ENCODE results near the gene ARL9.

The ARL9 gene

DNA sequence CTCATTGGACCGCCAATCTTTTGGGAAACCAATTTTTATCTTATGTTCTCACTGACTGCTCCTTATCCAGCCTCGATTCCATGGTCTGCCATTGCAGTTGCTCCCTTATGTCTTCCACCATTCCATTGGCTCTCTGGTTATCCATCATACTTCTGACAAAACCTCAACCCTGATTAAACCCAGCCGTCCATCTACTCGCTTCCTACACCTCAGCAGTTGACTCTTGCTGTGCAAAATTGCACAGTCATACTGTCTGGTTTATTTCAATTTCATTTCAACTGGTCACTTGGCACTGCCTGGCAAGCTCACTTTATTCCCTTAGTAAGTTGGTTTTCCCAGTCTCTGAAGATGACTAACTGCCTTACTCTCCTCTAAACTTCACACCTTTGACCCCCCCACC is 26.2 kb downstream of the ARL9 start:
- DNase-seq (ENCODE audit: low spot score), result peak; percentile 66

DNA sequence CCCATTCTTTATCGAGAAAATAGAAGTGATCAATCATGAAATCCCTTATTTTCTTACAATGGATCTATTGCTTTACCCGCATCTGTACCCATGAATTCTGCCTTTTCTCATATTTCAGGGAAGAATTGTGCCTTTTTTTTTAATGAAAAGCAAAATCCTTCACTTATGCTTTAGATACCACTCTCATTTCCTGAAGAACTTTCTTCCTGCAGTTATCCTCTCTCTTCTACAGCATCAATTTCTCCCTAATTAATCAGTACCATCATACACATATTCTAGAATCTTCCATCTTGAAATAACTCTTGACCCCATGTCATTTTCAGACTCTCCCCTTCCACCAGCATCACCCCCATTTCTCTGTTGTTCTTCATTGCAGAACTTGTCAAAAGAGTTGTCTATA is 26.6 kb downstream of the ARL9 start:
- no peak for DNase-seq (ENCODE audit: low spot score)

DNA sequence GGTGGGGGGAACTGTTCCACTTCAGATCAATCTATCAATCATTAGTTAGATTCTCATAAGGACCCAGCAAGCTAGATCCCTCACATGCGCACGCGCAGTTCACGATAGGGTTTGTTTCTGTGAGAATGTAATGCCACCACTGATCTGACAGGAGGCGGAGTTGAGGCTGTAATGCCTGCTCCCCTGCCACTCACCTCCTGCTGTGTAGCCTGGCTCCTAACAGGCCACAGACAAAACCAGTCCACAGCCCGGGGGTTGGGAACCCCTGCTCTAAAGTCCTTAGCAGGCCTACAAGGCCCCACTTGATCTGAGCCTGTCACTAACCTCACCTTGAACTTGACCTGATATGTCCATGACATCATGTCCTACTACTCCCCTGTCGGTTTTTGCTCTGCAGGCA is 30.3 kb downstream of the ARL9 start:
- no peak for DNase-seq (ENCODE audit: low spot score)

- no peak for DNase-seq (ENCODE audit: low spot score)
Observed at GRCh38 chr4:56537147-56537546, 31.6 kb downstream of the ARL9 start.

DNA sequence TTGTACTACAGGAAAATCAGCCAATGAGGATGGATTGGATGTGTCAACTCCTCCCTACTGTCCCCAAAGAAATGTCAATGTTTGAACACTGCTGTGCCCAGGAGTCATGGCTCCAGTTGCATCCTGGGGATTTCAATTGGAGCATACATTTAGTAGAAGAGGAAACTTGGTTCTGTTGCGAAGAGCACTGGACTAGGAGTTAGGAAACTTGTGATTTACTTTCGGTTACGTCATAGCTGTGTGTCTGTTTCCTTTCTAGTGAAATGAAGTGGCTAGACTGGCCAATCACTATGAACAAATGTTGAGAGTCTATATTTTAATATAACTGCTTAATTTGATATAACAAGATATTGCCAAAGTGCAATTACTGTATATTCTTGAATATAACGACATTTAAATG is 35.2 kb downstream of the ARL9 start:
- no peak for DNase-seq (ENCODE audit: low spot score)

DNA sequence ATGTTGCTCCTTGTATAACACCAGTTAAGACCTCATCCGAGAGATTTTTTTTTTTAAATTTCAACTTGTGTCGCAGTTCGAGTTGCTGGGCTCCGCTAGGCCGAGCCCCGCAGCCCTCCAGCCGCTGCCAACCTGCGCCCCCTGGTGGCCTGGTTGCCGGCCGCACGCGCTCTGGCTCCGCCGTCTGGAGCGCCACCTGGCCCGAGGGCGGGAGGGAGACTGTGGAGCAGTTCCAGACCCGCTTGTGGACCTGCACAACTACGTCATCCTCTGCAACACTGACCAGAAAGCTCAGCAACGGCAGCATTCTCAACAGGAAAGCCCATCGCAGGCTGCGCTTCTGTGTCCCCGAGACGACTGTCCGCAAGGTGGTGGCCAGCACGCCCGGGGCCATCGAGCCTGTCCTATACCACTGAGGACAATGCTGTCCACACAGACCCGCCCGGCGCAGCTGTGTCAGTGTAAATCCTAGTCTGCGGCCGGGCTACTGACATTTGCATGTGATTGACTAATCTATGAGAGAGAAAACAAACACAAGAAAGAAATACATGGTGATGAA is 39.1 kb downstream of the ARL9 start:
- peak; percentile 87 for DNase-seq (ENCODE audit: low spot score)

DNA sequence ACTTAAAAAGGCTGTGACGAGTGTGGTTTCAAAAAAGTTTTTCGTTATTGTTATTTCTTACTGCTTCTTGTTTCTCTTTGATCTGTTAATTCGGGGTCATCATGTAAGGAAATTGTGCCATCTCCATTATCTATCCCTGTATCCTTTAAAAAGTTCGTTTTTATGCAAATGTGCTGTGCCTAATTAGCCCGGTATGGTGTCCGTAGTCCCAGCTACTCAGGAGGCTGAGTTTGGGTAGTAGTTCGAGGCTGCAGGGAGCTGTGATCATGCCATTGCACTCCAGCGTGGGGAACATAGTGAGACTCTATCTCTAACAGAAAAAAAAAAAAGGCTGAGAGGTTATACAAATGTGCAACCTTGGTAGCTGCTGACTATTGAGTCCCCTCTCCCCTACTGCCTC is 45.1 kb downstream of the ARL9 start:
- DNase-seq (ENCODE audit: low spot score), result no peak

DNA sequence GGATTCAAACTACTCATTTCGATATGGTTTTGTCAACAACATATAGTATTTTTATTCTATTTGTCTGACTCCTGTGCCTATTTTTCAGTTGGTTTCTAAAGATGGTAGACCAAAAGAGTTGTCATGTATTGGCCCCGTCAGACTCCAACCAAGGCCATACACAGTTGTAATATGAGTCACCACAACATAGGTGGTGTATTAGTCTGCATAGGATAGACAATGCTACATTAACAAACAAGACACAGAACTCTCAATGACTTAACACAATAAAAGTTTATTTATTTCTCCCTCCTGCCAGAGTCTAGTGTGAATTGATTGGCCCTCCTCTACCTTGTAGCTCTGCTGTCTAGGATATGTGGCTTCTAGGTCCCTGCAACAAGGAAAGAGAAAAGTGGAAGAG is 45.9 kb downstream of the ARL9 start:
- no peak for DNase-seq (ENCODE audit: low spot score)

GRCh38 chr4:56552273-56552672 is 46.7 kb downstream of the ARL9 start:
- DNase-seq (ENCODE audit: low spot score), result no peak

- no peak for DNase-seq (ENCODE audit: low spot score)
Observed at GRCh38 chr4:56570041-56570440, 64.5 kb downstream of the ARL9 start.

Data from hematopoietic multipotent progenitor cell treated with erythropoietin and hydrocortisone succinate and interleukin-3 and kit ligand, for 15 days (in vitro differentiated cells).